Neural cell (in vitro differentiated cells): ENCODE results near the gene STIM1.

Source experiments
- CTCF ChIP-seq: fragments of 450-650 bp; IDR thresholded peaks from 2 replicates; pipeline ENCODE4 v1.5.1; 2014; ENCODE audit warnings: antibody characterized with exemption, mild to moderate bottlenecking, moderate library complexity; ENCODE audit not compliant: poor library complexity, severe bottlenecking
- EP300 ChIP-seq: fragments of 450-650 bp; conservative IDR thresholded peaks from 2 replicates; pipeline ENCODE4 v1.6.1; 2014; ENCODE audit warnings: antibody characterized with exemption, mild to moderate bottlenecking, moderate library complexity; ENCODE audit not compliant: poor library complexity, severe bottlenecking
- EZH2 ChIP-seq: fragments of 200-600, 300-800 bp; shearing (Covaris generic), sonication (generic); IDR thresholded peaks from 2 replicates; pipeline ENCODE4 v1.6.1; 2014; ENCODE audit warnings: antibody characterized with exemption, low read length, borderline replicate concordance, mild to moderate bottlenecking; ENCODE audit not compliant: insufficient read depth, poor library complexity, severe bottlenecking
- MXI1 ChIP-seq: fragments of 450-650 bp; conservative IDR thresholded peaks from 2 replicates; pipeline ENCODE4 v1.6.1; 2014; ENCODE audit warnings: antibody characterized with exemption, mild to moderate bottlenecking; ENCODE audit not compliant: poor library complexity, severe bottlenecking
- POLR2AphosphoS5 ChIP-seq: IDR thresholded peaks from 2 replicates; pipeline ENCODE4 v1.6.1; 2012
- REST ChIP-seq: IDR thresholded peaks from 2 replicates; pipeline ENCODE4 v1.6.1; 2012; ENCODE audit warnings: borderline replicate concordance
- SMC3 ChIP-seq: fragments of 450-650 bp; conservative IDR thresholded peaks from 2 replicates; pipeline ENCODE4 v1.6.1; 2014; ENCODE audit warnings: antibody characterized with exemption, mild to moderate bottlenecking, moderate library complexity; ENCODE audit not compliant: poor library complexity
- TAF1 ChIP-seq: IDR thresholded peaks from 2 replicates; pipeline ENCODE4 v1.6.1; 2012; ENCODE audit warnings: low read depth

- TF ChIP-seq CTCF: no peak
- no peak for TF ChIP-seq MXI1
- TF ChIP-seq EP300: no peak
- no peak for TF ChIP-seq POLR2AphosphoS5
- no peak for TF ChIP-seq TAF1
- TF ChIP-seq SMC3: no peak
- no peak for TF ChIP-seq EZH2
- no peak for TF ChIP-seq REST
Observed at GRCh38 chr11:4054643-4055042, 199.2 kb downstream of the STIM1 start.
